GM19467 (cell line): Measurements from ENCODE around the gene RNF186.
A peak's percentile ranks its signal among the peaks of the same experiment; 100 is the strongest.
"Not testable (repeated sequence)": the region's sequence is repeated elsewhere in the genome, so short reads cannot be mapped to it uniquely, and the experiment has no call there.

Experiments
- ATAC-seq: cut with Tn5 transposase; IDR thresholded peaks from one replicate; pipeline ENCODE4 v1.9.1; 2021; ENCODE audit warnings: mild to moderate bottlenecking, moderate library complexity; ENCODE audit not compliant: unreplicated experiment

The RNF186 gene

GRCh38 chr1:19825298-19825697 is 10.2 kb upstream of the RNF186 start:
- ATAC-seq = no peak

GRCh38 chr1:19824541-19824940 is 9.5 kb upstream of the RNF186 start:
- ATAC-seq = no peak

GRCh38 chr1:19824036-19824435 is 9.0 kb upstream of the RNF186 start:
- no peak for ATAC-seq

- ATAC-seq = no peak
Observed at GRCh38 chr1:19819701-19820100, 4.6 kb upstream of the RNF186 start.

- ATAC-seq = no peak
Observed at GRCh38 chr1:19818324-19818723, 3.2 kb upstream of the RNF186 start.

DNA sequence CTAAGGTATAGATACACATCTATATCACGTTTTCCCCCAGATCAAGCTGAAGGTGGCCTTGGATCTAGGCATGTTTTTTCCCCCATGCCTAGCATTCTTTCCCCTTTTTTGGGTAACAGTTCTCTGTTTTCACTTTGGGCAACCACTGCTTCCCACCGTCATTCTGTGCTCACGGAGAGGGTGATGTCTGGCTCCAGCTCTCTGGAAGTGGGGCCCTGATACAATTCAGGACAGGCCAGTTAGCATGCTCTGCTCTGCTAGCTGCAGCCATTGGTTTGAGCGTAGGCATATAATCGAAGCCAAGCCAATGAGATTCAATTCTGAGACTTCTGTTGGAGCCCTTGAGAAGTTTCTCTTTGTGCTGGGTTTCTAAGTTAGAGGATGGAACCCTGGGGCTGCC is 2.1 kb upstream of the RNF186 start:
- no peak for ATAC-seq

GRCh38 chr1:19816737-19817086 is 1.6 kb upstream of the RNF186 start:
- ATAC-seq = not testable (repeated sequence)

DNA sequence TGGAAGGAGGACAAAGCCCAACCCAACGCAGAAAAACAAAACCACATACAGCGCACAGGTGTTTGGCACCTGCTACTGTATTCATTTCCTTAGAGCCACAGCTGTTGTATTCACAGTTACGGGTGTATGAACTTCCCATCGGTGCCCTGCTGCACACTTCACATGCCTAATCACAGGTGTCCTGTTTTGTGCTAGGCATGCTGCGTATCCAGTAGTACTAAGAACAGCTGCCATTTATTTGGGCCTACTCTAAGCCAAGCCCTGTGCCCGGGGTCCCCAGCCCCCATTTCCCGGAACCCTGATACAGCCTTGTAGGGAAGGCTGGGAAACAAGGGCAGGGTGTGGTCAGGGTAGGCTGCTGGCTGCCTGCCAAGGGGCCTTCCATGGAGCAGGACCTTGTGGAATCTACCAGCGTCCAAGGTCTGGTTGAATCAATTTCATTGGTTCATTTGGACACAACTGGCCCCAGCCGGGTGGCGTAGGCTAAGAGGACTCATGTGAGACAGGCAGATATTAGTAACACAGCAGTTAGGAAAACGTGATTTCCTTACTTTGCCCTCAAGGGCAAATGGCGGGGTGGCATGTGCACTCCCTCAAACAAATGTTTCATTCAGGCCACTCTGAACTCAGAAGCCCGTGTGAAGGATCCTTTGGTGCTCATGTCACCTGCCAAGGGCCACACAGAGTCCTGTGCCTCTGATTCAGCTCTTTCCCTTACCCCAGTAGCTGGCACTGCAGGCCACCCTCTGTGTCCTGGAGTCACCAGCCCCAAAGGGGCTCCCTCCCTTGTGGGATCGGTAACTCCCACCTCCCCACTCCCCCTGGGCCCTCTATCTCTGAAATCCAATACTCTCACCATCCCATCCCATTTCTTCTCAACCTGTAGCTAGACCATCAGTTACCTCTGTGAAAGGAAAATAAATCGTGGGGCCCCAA is 986 bp upstream of the RNF186 start:
- no peak for ATAC-seq

GRCh38 chr1:19814244-19814661 is 830 bp downstream of the RNF186 start:
- no peak for ATAC-seq

DNA sequence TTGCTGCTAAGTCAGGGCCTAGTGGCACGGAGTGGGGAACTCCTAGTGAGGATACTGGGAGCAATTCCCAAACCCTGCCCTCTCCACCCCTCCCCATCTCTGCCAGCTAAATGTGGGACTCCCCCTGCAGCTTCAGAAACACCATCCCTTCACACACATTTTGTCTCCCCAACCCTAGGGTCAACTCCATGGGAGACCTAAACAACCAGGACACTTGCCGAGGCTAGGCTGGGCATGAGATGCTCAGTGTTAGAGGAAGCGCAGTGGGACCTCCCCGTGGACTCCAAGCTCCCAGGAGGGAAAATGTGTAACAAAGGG is 1.5 kb downstream of the RNF186 start:
- no peak for ATAC-seq

- ATAC-seq = no peak
Observed at GRCh38 chr1:19812875-19813642, 2.0 kb downstream of the RNF186 start.

DNA sequence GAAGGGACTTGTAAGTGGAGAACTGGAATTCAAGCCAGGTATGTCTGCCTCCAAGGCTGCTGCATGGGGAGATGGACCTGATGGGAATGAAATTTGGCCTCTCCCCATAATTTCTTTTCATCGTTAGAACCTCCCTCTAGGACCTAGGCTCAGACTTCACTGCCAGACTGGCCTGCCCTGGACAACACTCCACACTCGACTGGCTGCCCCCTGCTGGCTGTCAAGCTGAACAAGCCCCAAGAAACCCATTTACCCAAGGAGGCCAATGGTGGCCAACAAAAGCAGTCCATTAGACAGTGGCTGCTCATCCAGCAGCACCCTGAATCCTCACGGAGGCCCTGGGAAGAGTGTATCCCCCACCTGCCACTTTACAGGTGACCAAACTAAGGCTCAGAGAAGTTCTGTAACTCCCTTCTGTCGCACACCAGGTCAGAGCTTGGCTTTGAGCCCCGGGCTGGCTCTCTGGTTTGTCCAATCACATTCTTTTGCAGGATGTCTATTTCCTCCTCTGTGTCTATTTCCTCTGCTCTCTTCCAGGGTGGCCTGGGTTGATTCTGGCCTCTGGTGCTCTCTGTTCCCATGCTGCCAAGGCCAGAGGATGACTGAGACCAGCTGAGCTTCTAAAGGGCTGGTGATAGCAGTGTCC is 3.8 kb downstream of the RNF186 start:
- no peak for ATAC-seq

GRCh38 chr1:19809044-19809750 is 5.9 kb downstream of the RNF186 start:
- no peak for ATAC-seq

DNA sequence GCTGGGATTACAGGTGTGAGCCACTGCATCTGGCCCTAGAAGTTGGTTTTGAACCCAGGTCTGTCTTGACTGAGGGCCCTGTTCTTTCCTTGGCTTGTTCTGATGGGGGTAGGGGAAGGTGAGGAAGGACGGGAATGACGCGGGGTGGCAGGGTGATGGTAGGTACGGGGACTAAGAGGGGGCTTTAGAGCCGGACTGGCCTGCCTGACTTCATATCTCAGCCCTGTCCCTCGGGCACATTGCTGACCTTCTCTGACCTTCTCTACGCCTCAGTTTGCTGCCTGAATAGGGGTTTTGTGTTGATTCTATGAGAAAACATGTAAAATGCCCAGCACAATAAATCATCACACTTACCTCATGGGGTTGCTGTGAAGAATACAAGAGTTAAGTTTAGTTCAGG is 6.7 kb downstream of the RNF186 start:
- ATAC-seq = no peak

- ATAC-seq = no peak
Observed at GRCh38 chr1:19804831-19805251, 10.2 kb downstream of the RNF186 start.

DNA sequence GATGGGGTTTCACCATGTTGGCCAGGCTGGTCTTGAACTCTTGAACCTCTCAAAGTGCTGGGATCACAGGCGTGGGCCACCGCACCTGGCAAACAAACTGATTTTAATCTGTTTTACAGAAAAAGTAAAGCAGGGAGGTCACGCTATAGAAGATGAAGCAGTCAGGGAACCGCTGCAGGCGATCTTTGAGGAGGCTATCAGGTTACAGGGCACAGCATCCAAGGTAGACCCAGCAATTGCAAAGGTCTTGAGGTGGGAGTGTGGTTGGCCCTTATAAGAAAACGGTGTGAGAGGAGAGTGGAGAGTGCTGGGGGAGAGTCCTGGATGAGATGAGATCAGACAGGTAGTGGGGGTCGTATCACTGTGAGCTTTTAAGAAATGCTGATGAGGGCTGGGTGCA is 12.8 kb downstream of the RNF186 start:
- no peak for ATAC-seq

- ATAC-seq = peak; percentile 42
Observed at GRCh38 chr1:19800076-19800804, 14.8 kb downstream of the RNF186 start.

DNA sequence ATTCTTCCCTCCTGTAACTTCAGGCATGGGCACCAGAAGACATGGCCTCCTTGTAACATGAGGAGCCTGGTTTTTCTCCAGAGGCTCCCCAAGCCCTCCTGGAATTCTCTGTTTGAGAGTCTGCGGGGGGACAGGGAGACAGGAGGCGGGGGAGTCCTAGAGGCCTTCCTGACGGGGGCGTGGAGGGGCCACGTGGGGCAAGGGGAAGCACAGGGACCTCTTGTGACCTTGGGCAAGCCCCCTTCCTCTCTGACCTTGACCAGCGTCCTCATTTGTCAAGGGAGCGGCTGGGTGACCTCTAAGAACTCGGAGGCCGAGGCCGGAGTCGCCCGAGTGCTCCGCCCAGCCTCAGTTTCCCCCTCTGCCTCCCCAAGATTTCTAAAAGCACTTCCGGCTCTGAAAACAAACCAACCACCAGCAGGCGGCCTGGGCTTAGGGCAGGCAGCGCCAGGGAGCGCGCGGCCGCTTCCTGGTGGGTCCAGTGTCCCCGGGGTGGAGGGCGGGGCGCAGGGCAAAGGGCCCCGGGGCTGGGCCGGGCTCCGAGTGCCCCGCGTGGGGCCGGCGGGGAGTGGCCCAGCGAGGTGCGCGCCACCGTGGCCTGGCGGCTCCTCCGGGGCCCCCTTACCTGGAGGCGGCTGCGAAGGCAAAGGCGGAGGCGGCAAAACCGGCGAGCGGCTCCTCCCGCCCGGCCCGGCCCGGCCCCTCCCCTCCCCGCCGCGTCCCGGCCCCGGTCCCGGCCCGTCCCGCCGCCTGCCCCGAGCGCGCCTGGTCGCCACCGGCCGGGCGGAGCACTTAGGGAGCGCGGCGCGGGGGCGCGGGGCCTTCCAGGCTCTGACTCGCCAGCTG is 15.6 kb downstream of the RNF186 start, which contains the start of gene TMCO4:
Gene TMCO4, minus strand, starts transcription at position 687 of the 846 bp plus-strand sequence. CDS start 19,158 bp downstream, outside the sequence.
- ATAC-seq = peak; percentile 66

DNA sequence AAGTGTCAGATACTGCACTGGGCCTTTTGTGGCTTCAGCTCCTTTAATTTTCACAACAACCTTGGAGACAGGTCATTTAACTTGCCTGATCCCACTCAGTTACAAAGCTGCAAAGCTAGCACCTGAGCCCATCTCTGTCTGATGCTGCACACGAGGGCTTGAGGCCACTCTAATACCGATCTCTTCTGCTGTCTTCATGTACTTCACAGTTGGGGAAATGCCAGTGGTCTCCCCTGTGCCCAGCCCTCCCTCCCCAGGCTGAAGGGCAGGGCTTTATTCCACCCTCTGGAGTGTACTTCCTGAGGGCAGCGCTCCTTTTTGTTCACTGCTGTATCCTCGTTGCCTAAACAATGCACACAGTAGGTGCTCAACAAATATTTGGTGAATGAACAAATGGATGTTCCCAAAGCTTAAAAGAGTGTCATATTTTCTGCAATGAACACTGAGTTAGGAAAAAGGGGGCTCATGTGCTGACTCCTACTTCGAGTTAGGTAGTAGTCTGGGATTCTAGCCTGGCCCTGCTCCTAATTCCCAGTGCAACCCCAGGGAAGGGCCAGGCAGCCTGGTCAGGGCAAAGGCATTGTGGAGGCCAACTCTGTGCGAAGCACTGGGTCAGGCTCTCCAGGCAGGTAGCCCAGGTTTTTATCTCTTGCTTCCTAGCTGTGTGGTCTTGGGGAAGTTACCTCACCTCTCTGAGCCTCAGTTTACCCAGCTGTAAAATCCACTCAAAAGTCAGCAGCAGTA is 16.4 kb downstream of the RNF186 start:
- ATAC-seq = no peak
